TTC549 (cell line): ENCODE data around the gene SLC35B2.

Source experiments
- FAIRE-seq: peaks from 2 replicates; lab custom pipeline; 2012; peaks lifted over from hg19 to GRCh38; lab: Jason Lieb, UNC

The SLC35B2 gene

DNA sequence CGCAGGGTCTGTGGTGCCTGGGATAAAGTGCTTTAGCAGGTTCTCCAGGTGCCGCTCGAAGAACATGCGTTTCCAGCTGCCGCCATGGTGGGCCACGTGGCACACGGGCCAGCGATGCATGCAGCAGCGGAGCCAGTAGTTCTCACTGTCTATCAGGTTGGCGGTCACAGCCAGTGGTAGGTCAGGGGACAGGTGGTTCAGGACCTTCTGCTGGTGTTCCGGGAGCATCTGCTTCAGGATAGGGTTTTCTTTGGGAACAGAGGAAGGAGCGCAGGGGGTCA, 28.9 kb upstream of the SLC35B2 start:
- no peak for FAIRE-seq

DNA sequence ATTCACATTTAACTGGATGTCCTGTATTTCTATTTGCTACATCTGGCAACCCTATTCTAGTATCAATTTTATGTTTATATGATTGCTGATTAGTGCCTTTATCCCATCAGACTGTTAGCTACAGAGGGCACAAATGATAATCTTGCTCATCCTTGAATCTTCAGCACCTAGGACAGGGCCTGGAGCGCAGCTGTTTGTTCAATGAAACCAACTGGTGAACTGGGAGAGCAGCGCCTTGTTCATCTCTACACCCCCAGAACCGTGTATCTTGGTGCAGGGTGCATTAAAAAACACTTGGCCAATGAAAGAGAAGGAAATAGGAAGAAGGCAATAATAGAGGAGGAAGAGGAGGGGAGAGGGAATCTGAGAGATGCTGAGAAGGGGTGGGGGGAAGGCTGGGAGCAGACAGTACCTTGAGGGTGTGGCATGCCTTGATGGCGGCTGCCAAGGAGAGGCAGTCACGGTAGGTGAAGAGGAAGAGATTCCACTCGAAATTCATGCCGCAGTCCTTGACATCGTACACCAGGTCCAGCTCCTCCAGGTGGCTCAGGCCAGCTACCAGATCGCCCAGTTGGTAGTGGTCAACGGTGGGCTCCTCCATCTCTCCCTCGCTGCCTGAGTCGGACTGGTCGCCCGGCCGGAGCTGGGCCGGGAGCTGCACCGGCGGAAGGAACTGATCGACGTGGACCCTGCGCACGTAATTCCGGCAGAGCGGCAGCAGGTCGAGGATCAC, 28.4 kb upstream of the SLC35B2 start:
- FAIRE-seq = no peak

DNA sequence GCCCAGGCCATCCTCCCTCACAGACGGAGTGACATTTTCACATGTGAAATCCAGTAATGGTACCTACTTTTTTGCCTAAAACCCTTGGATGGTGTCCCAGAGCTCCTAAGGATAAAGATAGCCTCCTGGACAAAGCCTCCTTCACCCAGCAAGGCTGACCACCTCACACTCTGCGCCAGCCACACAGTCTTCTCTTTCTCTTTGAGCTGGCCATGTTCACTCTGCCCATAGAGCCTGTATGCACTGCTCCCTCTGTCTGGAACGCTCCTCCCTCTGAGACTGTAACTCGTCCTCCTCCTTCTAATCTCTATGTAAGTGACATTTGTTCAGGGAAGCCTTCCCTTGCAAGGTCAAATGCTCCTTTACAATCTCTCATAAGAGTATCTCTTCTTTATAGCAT, 27.5 kb upstream of the SLC35B2 start:
- no peak for FAIRE-seq

DNA sequence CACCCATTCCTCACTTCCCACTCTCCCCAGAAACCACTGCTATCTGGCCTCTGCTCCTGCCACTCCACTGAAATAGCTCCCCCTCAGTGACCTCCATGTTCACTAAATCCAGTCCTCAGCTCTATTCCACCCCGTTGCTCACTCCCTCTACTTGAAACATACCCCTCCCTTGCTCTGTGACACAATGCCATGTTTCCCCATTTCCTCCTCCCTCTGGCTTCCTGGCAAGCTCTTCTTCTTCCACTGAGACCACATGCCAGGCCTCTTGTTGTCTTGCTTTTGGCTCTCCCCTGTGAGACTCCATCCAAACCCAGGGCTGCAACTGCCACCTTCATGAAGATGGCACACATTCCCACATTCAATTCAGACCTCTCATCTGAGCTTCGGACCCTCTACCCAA, 26.8 kb upstream of the SLC35B2 start:
- FAIRE-seq = no peak

DNA sequence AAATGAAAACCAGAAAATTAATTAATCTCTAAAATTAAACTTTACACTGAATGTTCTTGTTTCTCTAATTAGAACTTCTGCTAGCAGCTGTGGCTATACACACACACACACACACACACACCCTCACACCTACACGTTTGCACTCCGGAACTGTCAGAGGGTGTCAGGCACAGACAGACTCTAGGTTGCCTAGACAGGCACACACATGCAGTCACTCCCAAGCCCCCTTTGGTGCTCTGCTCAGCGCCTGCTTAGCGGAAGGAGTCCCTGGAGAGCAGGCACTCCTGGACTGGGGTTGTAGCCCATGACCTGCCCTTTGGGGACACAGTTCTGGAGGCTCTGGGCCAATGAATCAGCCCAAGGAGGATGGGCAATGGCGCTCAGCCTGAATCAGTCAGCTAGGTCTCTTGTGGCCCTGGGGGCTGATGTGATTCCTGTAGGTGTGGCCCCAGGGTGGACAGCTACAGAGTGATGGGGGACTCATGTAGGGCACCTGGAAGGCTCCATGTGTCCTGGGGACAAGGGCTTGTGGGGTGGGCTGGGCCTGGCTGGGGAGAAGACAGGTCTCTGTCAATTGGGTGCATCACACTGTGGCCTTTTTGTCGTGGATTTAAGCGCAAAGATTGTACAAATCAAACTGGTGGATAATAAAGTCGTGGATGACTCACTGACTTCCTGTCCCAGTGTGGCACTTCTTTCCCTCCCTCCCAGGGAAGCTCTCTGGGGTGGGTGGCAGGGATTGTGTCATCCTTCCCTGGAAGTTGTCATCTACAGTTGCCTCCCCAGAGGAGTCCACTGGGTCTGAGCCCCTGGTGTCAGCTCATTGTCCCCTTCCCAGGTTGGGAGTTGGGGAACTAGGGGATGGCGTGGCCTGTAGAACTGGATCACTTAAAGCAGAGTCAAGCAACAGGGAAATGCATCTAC, 21.7 kb upstream of the SLC35B2 start:
- FAIRE-seq = no peak

DNA sequence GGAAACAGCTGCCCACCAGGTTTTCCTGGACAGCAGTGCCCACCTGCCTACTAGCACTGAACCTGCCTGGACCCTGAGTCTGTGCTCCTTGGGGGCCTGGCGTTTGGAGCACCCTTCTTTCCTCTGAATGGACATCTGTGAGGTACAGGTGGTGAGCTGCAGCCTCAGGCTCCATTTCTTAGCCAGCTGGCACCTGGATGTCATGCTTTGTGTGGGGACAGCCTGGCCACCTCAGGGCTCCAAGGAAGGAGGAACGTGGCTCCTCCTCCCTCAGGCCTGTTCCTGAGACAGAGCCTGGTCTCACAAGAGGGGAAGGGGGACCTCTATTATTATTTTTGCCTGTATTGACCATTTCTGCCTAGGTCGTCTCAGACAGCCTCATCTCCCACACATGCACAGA, 21.0 kb upstream of the SLC35B2 start:
- no peak for FAIRE-seq

DNA sequence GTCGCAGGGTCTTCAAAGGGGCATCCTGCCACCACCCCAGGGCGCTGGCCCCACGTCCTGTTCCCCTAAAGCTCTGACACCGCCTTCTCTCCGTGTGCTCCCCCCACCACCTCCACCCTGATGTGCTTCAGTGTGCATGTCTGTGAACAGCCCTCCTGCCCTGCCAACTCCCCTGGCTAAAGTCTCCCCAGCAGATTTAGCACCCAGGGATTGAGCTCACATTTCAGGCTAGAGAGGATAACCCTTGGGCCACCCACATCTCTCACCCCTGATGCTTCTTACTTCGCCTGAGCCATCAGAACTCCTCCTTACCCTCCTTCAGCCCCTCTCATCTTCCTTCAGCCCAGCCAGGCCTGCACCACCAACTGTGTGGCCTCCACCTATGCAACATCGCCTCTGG, 20.4 kb upstream of the SLC35B2 start:
- no peak for FAIRE-seq

DNA sequence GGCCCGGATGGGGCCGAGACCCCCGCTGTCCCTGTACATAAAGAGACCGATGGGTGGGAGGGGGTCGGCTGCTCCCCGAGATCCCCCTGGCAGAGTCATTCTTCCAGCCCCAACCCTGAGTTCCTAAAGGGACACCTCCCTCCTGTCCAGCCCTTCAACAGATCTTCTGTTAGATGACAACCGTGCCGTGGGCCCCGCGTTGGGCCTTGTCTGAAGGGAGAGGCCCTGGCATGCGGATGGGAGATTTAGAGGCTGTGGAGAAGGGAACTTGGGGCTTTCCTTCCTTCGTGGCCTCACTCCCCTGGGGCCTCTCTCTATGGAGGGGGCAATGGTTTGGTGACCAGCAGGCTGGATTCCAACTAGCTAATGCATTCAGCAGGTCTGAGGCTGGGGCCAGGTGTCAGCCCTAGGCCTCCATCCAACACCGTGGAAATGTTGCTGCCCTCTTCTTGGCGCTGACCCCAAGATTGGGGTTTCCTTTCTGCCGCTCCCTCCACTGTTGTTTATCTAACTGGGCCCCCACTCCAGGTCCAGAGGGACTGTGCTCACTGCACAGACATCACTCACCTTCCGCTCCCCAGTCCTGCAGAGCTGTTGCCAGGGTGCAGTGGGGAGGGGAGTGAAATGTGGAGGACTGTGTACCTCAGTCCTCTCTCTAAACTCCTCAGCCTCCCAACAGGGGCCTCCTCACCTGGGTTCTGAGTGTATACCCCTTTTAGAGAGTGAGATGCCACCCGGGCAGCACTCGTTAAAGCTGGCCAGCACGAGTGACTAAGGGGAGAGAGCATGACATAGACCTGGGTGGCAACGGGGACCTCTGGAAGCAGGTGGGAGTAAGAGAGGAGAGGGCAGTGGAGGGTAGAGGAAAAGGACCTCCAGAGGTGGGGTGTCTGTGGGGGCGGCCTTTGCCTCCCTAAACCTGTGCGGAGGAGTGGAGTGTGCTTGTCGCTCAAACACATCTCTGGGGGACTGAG, 19.6 kb upstream of the SLC35B2 start:
- no peak for FAIRE-seq

DNA sequence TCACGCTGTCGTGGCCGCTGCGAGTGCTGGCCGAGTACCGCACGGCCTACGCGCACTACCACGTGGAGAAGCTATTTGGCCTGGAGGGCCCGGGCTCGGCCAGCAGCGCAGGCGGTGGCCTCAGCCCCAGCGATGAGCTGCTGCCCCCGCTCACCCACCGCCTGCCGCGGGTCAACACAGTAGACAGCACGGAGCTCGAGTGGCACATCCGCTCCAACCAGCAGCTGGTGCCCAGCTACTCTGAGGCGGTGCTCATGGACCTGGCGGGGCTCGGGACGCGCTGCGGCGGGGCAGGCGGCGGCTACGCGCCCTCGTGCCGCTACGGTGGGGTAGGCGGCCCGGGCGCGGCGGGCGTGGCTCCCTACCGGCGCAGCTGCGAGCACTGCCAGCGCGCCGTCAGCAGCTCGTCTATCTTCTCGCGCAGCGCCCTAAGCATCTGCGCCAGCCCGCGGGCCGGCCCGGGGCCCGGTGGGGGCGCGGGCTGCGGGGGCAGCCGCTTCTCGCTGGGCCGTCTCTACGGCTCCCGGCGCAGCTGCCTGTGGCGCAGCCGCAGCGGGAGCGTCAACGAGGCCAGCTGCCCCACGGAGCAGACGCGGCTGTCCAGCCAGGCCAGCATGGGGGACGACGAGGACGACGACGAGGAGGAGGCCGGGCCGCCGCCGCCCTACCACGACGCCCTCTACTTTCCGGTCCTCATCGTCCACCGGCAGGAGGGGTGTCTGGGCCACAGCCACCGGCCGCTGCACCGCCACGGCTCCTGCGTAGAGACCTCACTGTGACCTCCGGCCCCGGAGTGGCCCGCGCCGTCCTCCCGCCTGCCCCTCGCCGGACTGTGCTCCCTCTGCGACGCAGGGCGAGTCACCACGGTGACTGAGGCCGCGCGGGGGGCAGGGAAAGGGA, 18.7 kb upstream of the SLC35B2 start:
- no peak for FAIRE-seq

DNA sequence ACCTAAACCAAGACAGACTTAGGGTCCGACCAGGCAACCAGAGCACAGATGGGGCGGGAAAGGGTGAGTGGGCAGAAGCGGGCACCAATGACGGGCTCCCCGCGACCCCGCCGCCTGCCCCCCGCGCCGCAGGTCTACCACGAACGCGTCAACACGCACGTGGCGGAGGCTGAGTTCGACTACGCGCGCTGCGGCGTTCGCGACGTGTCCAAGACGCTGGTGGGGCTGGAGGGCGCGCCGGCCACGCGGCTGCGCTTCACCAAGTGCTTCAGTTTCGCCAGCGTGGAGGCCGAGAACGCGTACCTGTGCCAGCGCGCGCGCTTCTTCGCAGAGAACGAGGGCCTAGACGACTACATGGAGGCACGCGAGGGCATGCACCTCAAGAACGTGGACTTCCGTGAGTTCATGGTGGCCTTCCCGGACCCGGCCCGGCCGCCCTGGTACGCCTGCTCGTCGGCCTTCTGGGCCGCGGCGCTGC, 18.0 kb upstream of the SLC35B2 start:
- no peak for FAIRE-seq

DNA sequence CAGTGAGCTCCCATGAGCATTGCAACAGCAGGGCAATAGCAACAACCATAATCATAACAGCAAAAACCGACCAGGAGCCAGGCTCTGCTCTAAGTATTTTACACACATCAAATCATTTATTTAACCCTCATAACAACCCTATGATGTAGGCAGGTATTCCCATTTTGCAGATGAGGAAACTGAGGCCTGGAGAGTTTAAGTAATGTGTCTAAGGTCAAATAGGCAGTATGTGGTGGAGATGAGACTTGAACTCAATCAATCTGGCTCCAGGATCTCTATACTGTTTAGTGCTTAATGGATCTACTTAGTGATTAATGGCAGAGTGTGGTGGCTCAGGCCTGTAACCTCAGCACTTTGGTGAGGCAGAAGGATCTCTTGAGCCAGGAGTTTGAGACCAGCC, 16.3 kb upstream of the SLC35B2 start:
- no peak for FAIRE-seq

DNA sequence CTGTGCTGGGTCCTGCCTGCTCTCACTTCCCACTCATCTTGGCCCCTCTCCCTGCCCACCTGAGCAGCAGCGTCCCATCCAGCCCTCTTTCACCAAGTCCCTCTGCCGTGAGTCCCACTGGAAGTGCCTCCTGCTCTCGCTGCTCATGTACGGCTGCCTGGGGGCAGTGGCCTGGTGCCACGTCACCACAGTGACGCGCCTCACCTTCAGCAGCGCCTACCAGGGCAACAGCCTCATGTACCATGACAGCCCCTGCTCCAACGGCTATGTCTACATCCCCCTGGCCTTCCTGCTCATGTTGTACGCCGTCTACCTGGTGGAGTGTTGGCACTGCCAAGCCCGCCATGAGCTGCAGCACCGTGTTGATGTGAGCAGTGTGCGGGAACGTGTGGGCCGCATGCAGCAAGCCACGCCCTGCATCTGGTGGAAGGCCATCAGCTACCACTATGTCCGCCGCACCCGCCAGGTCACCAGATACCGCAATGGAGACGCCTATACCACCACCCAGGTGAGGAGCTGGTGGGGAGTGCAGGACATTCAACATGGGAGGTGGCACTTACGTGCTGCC, 15.8 kb upstream of the SLC35B2 start:
- FAIRE-seq = no peak

DNA sequence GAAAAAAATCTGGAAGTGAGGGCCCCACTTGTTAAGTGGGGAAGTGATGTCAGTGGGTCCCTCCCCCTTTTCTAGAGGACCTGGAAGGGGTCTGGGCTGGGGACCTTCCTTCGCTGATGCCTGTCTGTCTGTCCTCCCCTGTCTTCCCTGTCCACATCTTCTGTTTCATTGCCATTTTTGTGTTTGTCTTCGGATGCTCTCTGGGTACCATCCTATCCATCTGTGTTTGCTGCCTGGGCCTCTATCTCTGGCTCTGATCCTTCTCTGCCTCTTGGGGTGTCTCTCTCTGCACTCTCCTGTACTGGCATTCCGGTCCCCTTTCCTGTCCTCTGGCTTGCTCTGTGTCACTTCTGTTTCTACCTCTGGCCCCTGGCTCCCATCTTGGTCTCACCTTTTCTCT, 15.2 kb upstream of the SLC35B2 start:
- FAIRE-seq = no peak

DNA sequence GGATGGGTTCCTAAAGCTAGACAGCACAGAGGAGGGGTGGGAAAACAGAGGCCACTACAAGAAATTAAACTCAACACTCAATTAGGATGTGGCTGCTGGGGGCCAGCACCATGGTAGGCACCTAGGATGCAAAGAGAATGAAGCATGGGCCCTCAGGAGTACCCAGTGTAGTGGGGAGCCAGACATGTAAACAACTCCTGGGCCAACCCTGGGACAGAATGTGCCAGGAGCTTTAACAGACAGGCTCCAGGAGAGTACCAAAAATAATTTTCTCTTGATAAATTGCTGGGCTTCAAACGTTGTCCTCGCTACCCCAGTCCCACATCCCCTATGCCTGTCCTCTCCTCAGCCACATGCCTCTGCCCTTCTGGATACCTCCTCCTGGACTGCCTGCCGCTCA, 14.6 kb upstream of the SLC35B2 start:
- no peak for FAIRE-seq

DNA sequence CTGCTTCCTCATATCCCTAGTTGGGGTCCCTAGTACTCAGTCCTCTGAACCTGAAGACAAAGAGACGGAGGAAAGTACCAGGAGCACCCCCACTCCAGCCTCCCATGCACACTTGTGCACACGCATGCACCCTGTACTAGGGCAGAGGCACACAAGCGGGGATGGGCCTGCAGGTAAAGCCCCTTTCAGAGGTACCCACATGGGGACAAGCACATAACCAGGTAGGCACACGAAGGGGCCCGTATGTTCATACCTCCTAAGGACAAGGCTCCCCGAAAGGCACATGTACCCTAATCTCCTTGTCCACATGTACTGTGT, 14.0 kb upstream of the SLC35B2 start:
- FAIRE-seq = no peak

DNA sequence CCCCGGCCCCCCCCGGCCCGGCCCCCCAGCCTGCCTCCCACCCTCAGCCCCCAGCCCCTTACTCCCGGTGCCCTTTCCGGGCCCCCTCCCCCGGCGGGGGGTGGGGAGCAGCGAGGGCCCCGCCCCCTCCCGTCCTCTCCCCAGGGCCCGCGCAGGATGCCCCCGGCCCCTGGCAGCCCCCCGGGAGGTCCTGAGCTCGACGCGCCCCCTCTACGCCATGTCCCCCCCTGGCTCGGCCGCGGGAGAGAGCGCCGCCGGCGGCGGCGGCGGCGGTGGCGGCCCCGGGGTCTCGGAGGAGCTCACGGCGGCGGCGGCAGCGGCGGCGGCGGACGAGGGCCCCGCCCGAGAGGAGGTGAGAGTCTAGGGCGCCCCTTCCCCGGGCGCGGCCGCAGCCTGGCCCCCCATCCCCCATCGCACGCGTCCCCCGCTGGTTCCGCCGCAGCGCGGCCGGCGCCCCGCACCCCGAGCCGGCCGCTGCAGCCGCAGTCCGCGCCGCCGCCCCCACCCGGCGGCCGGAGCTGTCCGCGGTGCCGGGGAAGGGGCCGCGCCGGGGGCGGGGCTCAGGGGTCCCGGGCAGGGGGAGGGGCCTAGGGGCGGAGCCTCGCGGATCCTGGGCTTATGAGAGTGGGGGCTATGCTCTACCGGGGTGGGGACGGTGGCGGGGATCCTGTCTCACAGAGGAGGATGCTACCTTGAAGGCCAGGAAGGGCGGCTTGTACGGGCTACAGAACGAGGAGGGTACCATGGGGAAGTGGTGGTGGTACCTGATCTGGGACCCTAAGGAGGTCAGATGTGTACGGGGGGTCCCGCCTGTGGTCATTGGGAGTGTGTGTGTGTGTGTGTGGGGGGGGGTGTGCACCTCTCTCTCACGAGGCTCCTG, 13.4 kb upstream of the SLC35B2 start:
- no peak for FAIRE-seq

DNA sequence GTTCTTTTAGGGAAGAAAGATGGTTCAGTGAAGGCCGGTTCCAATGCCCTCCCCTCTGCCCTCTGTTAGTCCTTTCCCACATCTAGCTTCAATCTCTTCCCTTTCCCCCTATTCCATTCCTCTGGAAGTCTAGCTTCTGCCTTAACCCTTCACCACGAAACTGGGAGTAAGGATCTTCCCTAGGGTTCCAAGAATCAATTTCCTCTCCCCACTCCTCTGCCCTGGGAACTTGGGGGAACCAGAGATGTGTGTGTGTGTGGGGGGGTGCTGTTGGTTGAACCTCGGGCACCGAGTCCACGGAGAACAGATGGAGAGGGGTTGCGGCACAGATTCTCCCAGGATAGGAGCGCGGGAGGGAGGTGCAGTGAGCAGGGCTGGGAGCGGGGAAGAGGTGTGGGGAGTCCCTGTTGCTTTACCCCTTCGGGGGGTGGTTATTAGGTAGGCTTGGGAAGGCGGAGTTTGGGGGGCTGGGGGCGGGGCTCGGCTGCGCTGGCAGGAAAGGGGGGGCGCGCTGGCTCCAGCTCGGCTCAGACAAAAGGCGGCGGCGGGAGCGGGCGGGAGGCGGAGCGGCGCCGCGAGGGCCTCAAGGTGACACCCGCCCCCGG, 12.7 kb upstream of the SLC35B2 start, which contains the start of gene TMEM151B:
Gene TMEM151B (plus strand): TSS at position 530 of the 605 bp plus-strand sequence. CDS start 293 bp downstream, outside the sequence.
- FAIRE-seq = no peak

DNA sequence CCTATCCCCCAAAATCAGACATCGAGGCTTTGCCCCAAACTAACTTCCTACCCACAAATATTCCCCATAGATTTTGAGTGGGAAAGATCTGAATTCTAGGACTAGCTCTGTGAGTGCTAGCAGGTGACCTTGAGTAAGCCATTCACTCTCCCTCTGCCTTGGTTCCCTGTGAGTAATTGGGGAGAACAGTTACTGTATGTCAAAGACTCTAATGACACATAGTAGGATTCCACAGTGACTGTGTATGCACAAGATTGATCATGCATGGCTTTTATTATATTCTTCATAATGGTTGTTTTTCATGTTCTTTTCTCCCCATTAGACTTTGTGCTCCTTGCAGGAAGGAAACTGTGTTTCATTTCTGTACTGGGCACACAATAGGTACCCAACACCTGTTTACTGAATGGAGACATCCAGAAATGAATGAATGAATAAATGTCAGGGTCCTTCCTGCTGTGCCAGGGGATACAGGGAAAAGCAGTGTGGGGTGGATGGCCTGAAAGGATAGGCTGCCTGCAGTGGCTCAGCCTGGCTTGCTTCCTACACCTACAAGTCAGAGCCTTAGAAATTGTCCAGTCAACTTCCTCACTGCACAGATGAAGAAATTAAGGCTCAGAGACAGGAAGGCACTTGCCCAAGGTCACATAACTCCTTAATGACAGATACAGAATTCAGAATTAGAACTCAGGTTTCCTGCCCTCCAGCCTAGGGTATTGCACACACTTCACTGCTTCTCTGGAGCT, 12.0 kb upstream of the SLC35B2 start:
- no peak for FAIRE-seq

DNA sequence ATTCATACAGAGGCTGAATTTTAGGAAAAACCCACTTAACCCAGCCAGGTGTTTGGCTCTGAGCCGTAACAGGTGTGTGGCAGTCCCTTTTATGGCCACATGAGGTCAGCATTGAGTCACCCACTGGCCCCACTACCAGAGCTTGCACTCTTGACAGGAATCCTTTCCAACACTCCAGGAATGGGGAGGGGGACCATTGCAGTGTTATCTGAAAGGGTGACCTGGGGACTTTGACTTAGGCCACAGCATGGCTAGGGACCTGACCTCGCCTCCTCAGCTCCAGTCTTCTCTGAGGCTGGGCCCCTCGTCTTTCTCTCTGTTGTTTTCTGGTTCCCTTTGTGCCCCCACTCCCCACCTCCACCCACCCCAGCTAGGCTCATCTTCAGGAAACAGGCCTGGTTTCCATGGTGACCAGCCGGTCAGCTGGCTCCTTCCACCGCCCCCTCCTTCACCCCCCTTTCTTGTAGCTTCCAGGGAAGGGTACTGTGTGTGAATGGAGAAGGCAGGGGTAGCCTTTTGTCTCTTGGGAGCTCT, 10.8 kb upstream of the SLC35B2 start:
- FAIRE-seq = no peak
